Stimulated activated naive CD8-positive, alpha-beta T cell treated with anti-CD3 and anti-CD28 coated beads, Interleukin-15, amount 100 ng/mL, for 72 hours (primary cell): ENCODE data around the gene TLE7.

Source experiments
- ATAC-seq: fragments of 150-1000 bp; cut with Tn5 transposase; 2 replicates; pipeline ENCODE4 v1.10.0; 2021; ENCODE audit warnings: mild to moderate bottlenecking, moderate library complexity
- DNase-seq, 2 donors: peaks; one replicate each; pipeline ENCODE4 v3.0.0; 2021 to 2022
- H3K27ac Mint-ChIP-seq, 2 donors: one replicate each; pipeline ENCODE4 v1.8.0; 2022; ENCODE audit warnings: mild to moderate bottlenecking in 2 of 2, mixed read lengths in 2 of 2, moderate library complexity in 2 of 2
- H3K27me3 Mint-ChIP-seq: one replicate; pipeline ENCODE4 v1.8.0; 2022; ENCODE audit warnings: mixed read lengths
- H3K4me1 Mint-ChIP-seq: one replicate; pipeline ENCODE4 v1.8.0; 2022; ENCODE audit warnings: mild to moderate bottlenecking, mixed read lengths
- H3K4me3 Mint-ChIP-seq, 2 donors: one replicate each; pipeline ENCODE4 v1.8.0; 2022; ENCODE audit warnings: mild to moderate bottlenecking in 2 of 2, mixed read lengths in 2 of 2, moderate library complexity in 1 of 2
- H3K9me3 Mint-ChIP-seq, 2 donors: one replicate each; pipeline ENCODE4 v1.8.0; 2022; ENCODE audit warnings: mixed read lengths in 2 of 2

The TLE7 gene

DNA sequence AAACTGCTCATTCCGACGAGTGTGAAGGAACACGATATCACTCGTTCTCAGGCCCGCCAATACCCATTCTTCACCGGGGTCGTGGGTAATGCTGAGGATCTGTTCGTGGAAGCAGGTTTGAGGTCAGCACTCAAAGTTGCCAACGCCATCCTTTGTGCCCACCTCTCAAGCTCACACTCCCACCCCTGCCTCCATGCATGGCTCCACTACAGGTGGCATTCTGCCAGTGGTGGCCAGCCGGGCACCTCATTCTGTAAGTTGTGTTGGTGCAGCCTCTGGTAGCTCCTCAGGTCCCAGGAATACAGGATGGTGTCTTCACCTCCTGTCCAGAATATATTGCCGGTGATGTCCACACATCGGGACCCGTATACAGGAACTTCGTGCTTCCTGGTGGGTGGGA is 10.7 kb downstream of the TLE7 start:
- ATAC-seq (no peak), DNase-seq (no peak)
- Mint-ChIP-seq H3K4me3 (no peak overlapping the region), H3K27me3 (peaks cover 49% of the 10 kb centered on the region), H3K27ac (no peak overlapping the region), H3K4me1 (peaks cover 7% of the 10 kb centered on the region), H3K9me3 (peaks cover 0 to 8% of the 10 kb centered on the region in 2 donors)

DNA sequence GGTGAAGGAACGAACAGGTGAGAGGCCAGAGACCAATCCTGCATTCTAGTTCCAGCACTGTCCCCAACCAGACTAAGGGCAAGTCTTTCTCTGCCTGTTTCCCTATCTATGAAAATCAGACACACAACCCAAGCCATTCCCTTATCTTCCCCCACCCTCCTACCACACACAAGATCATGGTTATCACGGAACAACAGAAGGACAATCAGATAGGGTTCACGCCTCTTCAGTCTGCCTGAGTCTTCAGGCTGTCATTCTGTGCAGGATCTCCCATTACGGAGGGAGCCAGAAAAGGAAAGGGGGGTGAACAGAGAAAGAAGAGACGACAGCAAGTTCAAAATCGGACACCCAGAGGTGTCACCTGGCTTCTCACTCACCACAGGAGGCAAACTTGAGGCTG is 11.1 kb downstream of the TLE7 start:
- DNase-seq (no peak), ATAC-seq (no peak)
- H3K27ac Mint-ChIP-seq, result no peak overlapping the region
- peaks cover 49% of the 10 kb centered on the region for H3K27me3 Mint-ChIP-seq
- peaks cover 11% of the 10 kb centered on the region for H3K4me1 Mint-ChIP-seq
- peaks cover 0 to 8% of the 10 kb centered on the region in 2 donors for H3K9me3 Mint-ChIP-seq
- no peak overlapping the region for H3K4me3 Mint-ChIP-seq

DNA sequence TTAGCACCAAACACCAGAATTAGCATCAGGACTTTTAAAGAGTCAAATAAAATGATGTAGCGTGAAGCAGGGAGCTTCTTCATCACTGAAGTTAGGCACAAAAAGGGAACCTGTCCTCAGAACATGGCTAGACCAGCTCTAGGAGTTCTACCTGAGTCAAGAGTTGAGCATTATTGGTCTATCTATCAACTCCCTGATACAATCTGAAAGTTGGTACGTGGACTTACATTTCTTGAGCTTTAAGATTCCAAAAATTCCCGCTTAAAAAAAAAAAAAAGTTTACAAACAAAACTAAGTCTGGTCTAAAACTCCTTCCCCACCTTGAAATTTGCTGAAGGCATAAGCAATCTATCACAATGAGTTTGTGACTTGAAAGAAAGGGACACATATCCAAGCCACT is 12.3 kb downstream of the TLE7 start:
- Mint-ChIP-seq H3K4me1 (peaks cover 12% of the 10 kb centered on the region), H3K27ac (no peak overlapping the region), H3K4me3 (no peak overlapping the region), H3K27me3 (peaks cover 59% of the 10 kb centered on the region), H3K9me3 (peaks cover 0 to 8% of the 10 kb centered on the region in 2 donors)
- DNase-seq, result no peak
- ATAC-seq, result no peak

DNA sequence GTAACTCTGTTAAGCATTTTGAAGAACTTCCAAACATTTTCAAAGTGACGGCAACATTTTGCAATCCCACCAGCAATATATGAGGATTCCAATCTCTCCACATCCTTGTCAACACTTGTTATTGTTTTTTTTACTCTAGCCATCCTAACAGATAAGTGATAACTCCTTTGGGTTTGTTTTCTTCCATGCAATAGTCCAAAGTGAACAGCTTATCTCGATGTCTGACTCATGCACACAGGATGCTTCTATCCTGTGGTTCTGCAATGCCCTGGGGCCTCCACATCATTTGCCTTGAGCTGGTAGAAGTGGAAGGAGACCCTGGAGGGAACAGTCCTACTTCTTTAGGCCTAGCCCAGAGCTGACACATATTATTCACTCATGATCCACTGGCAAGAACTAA is 13.0 kb downstream of the TLE7 start:
- H3K9me3 Mint-ChIP-seq, result peaks cover 0 to 8% of the 10 kb centered on the region in 2 donors
- peaks cover 66% of the 10 kb centered on the region for H3K27me3 Mint-ChIP-seq
- H3K4me1 Mint-ChIP-seq, result peaks cover 12% of the 10 kb centered on the region
- H3K27ac Mint-ChIP-seq, result no peak overlapping the region
- ATAC-seq (no peak), DNase-seq (no peak)
- no peak overlapping the region for H3K4me3 Mint-ChIP-seq

DNA sequence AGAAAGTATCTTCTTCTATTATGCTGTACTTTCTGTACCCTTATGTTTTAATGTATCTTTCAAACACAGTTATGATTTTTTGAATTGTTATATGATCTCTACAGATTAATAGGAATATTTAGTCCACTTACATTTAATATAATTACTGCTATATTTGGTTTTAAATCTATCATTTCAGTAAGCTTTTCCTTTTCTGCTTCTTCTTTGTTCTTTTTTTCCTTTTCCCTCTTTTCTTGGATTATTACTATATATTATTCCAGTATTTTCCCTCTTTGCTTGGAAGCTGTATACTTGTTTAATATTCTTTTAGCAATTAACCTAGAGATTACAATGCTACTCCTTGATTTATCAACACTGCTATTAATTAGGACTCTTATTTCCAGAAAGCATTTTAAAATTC is 13.5 kb downstream of the TLE7 start:
- Mint-ChIP-seq H3K4me3 (no peak overlapping the region), H3K4me1 (peaks cover 12% of the 10 kb centered on the region), H3K27me3 (peaks cover 70% of the 10 kb centered on the region), H3K27ac (no peak overlapping the region), H3K9me3 (peaks cover 0 to 8% of the 10 kb centered on the region in 2 donors)
- DNase-seq, result no peak
- ATAC-seq, result no peak

DNA sequence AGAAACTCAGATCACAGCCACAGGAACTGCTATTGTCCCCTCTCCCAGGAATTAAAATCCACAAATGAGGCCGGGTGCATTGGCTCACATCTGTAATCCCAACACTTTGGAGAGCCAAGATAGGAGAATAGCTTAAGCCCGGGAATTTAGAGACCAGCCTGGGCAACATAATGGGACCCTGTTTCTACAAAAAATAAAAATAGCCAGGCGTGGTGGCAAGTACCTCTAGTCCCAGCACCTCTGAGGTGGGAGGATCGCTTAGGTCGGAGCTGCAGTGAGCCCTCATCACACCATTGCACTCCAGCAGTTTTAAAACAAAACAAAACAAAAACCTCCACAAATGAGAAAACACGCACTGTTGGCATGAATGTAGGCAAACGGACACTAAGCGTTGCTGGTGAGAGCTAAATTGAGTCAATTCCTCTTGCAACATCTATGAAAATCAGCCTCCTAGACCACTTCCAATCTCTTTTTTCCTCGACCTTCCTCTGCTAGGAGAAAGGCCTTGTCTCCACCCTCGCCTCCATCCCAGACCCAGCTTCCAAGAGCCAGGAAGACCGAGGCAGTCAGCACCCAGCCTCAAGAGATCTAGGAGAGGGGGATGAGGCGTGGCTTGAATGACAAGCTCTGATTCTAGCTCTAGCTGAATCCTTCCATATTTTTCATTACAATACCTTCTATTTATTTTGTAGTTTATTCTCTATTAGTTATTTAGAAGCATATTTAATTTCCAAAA is 14.8 kb downstream of the TLE7 start:
- peaks cover 62% of the 10 kb centered on the region for H3K27me3 Mint-ChIP-seq

DNA sequence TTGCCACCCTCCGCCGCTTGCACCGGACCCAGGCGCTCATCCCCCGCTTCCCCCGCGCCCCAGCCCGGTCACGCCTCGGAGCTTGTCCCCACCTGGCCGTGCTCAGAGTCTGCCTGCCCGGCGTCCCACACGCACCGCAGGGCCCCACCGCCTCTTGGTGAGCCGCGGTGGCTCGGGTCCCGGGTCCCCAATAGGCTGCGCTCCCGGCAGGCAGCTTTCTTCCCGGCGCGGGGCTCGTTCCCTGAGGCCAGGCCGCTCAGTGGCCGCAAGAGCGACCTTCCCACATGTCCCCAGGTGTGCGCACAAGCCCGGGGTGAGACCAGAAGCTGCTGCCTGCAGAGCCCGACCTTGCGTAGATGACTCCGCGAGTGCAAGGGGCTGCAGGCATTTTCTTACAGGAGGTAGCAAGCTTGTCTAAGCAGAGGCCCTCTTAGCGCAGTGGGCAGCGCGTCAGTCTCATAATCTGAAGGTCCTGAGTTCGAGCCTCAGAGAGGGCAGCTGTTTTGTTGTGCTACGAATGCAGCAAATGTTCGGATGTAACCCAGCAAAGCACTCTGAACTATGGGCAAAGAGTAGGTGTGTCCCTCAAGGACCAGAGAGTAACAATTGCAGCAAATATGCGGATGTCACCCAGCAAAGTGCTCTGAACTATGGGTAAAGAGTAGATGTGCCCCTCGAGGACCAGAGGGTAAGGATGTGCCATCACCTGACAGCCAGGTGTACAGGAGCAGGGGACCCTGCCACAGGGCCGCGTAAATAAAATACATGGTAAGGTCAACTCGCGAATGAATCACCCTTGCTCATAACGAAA is 15.6 kb downstream of the TLE7 start:
- H3K4me3 Mint-ChIP-seq, result peak overlapping the region; percentile 63 to 67
- DNase-seq (peak; percentile 51 to 66), ATAC-seq (peak; percentile 90)
- H3K27ac Mint-ChIP-seq, result peak overlapping the region in 1 of 2 donors; percentile 97
- peaks cover 57% of the 10 kb centered on the region for H3K27me3 Mint-ChIP-seq
- peaks cover 12% of the 10 kb centered on the region for H3K4me1 Mint-ChIP-seq
- peaks cover 0 to 8% of the 10 kb centered on the region in 2 donors for H3K9me3 Mint-ChIP-seq

More for the DNA sequence above, 14.8 kb downstream of the TLE7 start:
- DNase-seq (no peak), ATAC-seq (peak; percentile 6)
- Mint-ChIP-seq H3K4me1 (peaks cover 12% of the 10 kb centered on the region), H3K27ac (no peak overlapping the region), H3K4me3 (peak overlapping the region in 1 of 2 donors; percentile 67), H3K9me3 (peaks cover 0 to 8% of the 10 kb centered on the region in 2 donors)

DNA sequence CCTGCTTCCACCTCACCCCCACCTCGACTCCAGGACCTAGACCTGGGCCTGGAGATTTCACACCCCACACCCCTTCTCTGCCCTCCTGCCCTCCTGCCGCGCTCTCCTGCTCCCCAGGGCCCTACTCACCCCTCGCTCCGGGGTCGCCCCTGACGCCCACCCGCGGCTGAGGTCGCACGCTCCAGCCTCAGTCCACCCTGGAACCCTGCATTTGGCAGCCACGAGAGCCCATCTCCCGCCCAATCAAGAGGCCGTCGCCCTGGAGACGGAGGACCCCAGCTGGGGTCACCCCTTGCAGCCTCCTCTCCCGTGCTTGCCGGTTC is 16.1 kb downstream of the TLE7 start:
- DNase-seq, result no peak
- Mint-ChIP-seq H3K4me3 (peak overlapping the region in 1 of 2 donors; percentile 67), H3K27ac (no peak overlapping the region), H3K9me3 (peaks cover 0 to 8% of the 10 kb centered on the region in 2 donors), H3K4me1 (peaks cover 12% of the 10 kb centered on the region), H3K27me3 (peaks cover 57% of the 10 kb centered on the region)
- no peak for ATAC-seq

DNA sequence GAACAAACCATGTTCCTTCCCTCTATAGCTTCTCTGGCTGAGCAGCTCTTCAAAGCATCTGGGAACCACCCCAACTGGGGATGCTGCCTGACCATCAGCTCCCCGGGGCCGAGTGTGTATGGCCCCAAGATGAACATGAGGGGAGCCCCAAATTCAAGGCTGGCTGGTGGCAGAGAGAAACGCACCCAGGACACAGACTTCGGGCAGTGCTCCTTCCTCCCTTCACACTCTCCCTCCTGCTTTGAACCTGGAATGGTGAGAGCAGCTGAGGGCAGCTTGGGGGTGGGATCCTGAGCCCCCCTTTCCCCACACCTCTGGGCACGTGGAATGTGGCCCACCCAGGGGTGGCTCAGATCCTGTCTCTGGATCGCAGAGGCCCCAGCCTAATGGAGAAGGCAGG is 17.2 kb downstream of the TLE7 start:
- Mint-ChIP-seq H3K9me3 (peaks cover 0 to 8% of the 10 kb centered on the region in 2 donors), H3K4me1 (peaks cover 12% of the 10 kb centered on the region), H3K4me3 (no peak overlapping the region), H3K27me3 (peaks cover 57% of the 10 kb centered on the region), H3K27ac (no peak overlapping the region)
- DNase-seq, result no peak
- no peak for ATAC-seq

DNA sequence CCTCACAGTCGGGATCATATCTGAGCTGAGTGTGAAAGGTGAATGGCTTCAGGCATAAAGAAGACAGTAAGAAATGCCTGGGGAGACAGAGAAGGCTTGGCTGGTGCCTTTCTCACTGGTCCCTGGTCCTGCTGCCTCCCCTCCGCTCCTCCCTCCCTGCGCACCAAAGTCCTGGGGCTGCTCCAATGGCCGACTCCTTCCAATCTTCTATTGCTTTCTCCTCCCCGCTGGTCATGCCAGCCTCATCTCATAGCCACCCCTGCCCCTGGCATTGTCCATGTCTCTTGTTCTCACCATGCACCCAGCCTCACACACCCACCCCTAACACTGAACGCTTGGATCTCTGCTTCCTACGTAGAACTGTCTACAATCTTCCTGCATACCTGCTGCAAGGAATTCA is 18.0 kb downstream of the TLE7 start:
- Mint-ChIP-seq H3K4me1 (peaks cover 12% of the 10 kb centered on the region), H3K27me3 (peaks cover 54% of the 10 kb centered on the region), H3K27ac (no peak overlapping the region), H3K9me3 (peaks cover 0 to 5% of the 10 kb centered on the region in 2 donors), H3K4me3 (no peak overlapping the region)
- DNase-seq (no peak), ATAC-seq (no peak)

DNA sequence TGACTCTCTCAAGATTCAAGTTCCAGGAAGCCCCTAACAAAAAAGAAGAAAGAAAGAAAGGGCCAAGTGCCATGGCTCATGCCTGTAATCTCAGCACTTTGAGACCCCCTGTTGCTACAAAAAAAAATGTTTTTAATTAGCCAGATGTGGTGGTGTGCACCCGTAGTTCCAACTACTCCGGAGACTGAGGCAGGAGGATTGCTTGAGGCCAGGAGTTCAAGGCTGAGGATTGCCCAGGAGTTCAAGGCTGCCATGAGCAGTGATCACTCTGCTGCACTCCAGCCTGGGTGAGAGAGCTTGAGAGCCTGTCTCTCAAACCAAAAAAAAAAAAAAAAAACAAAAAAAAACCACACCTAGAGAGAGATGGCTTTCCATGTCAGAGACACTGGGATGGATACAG is 18.8 kb downstream of the TLE7 start:
- H3K4me1 Mint-ChIP-seq, result peaks cover 12% of the 10 kb centered on the region
- DNase-seq (no peak), ATAC-seq (no peak)
- H3K4me3 Mint-ChIP-seq, result no peak overlapping the region
- H3K27me3 Mint-ChIP-seq, result peaks cover 58% of the 10 kb centered on the region
- H3K9me3 Mint-ChIP-seq, result no peaks in the 10 kb centered on the region
- no peak overlapping the region for H3K27ac Mint-ChIP-seq

DNA sequence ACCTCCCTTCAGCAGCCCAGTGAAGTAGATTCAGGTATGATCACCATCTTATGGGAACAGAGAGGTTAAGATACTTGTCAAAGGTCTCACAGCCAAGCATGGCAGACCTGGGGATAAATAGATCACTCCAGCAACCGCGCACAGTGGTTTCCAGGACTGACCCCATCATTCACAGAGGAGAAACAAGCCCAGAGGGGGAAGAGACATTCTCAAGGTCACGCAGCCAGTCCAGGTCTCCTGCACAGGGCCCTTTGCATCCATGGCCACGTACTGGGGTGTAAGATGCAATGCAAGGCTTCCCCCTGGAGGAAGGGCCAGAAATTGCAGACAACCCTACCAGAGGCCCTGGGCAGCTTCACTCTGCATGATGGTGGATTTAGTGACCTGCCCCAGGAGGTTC is 19.9 kb downstream of the TLE7 start:
- ATAC-seq, result no peak
- Mint-ChIP-seq H3K27ac (no peak overlapping the region), H3K27me3 (peaks cover 54% of the 10 kb centered on the region), H3K9me3 (no peaks in the 10 kb centered on the region), H3K4me1 (peaks cover 12% of the 10 kb centered on the region), H3K4me3 (no peak overlapping the region)
- peak; percentile 24 to 36 for DNase-seq

DNA sequence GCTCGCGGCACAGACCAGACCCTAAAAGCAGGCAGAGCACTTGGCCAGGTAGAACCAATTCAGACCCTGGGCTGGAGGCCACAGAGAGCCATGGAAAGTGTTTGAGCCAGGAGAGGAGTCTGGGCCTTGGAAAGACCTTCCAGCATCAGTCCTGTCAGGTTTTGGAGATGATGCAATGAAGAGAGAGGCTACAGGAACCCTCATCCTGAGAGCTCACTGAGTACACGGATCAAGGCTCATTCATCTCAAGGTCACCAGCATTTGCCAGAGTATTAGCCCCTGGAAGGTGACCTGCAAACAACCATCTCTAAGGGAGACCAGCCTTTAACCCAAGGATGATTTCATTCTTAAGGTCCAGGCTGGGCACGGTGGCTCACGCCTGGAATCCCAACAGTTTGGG is 27.8 kb downstream of the TLE7 start:
- Mint-ChIP-seq H3K27ac (no peak overlapping the region), H3K27me3 (peaks cover 72% of the 10 kb centered on the region), H3K4me3 (no peak overlapping the region), H3K4me1 (peaks cover 11% of the 10 kb centered on the region), H3K9me3 (no peaks in the 10 kb centered on the region)
- DNase-seq (no peak), ATAC-seq (no peak)

DNA sequence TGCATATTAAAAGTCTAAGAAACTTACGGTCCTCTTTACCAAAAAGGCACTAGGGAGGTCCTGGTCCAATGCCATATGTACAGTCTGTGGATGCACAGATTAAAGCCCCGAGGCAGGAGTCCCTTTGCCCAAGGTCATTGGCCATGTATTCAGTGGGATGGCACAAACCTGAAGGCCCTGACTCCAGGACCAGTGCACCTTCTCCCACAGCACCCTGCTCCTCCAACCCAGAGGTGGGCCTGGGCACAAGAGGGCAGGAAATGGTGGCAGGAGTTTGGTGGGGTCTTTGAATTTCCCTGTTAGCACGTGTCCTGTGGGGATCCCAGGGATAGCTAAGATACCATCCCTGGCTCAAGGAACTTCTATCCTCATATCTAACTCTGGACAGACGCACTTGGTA is 28.5 kb downstream of the TLE7 start:
- Mint-ChIP-seq H3K4me1 (peaks cover 11% of the 10 kb centered on the region), H3K27ac (no peak overlapping the region), H3K9me3 (no peaks in the 10 kb centered on the region), H3K27me3 (peaks cover 72% of the 10 kb centered on the region), H3K4me3 (no peak overlapping the region)
- ATAC-seq (no peak), DNase-seq (no peak)

DNA sequence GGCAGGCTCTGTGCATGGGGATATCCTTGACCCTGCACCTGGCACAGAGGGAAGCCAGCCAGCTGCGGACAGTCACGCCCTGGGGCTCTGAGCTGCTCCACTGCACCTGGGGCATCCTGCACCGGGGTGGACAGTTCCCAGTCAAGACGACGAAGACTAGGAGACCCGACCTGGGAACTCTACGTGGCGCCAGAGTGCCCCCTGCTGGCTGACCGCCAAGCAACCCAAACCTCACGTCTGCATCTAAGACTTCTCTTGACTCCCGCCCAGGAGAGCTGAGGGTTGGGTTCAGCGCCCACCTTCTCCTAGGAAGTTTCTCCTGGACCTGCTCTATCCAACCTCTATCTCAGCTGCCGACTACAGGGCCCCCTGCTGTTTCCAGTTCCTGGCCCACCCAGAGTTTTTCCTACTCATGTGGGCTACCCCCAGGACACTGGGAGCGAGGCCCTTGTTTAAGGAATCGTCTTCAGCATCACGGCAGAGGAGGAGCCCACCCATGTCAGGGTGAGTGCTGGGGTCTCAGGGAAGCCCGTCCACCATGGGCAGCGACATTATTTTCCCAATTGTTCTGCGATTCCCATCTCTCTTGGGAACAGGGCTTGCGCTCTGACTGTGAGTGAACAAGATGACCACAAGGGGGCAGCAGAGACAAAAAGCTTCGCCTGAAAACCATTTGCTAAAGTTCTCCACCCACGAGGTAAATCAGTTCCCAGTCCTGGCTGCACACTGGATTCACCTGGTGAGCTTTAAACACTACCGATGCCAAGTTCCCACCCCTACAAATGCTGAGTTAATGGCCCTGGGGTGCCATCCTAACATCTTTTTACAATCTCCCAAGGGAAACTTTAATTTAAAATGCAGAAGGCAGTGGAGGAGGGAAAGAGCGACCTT is 29.3 kb downstream of the TLE7 start:
- peaks cover 11% of the 10 kb centered on the region for H3K4me1 Mint-ChIP-seq
- peaks cover 73% of the 10 kb centered on the region for H3K27me3 Mint-ChIP-seq
- peak; percentile 59 to 60 for DNase-seq

More for the DNA sequence above, 29.3 kb downstream of the TLE7 start:
- Mint-ChIP-seq H3K4me3 (peak overlapping the region in 1 of 2 donors; percentile 13), H3K9me3 (no peaks in the 10 kb centered on the region), H3K27ac (no peak overlapping the region)
- peak; percentile 78 for ATAC-seq
